Trophoblast cell (in vitro differentiated cells and primary cell): ENCODE data around the gene ZBTB48. TPM values are rescaled to one million over a fixed set of nuclear protein-coding genes. Genes with fewer than 3 reads are reported as not detected.

Experiments
- DNase-seq, 2 donors: peaks; one replicate each; pipeline ENCODE4 v3.0.0-alpha.2; 2016
- H2AFZ ChIP-seq: 2 replicates; pipeline ENCODE4 v1.6.1; 2013; ENCODE audit warnings: low read length, moderate library complexity, mild to moderate bottlenecking; ENCODE audit not compliant: insufficient read depth, poor library complexity
- H2AK5ac ChIP-seq: 2 replicates; pipeline ENCODE4 v1.6.1; 2013; ENCODE audit warnings: mild to moderate bottlenecking, low read length
- H2BK120ac ChIP-seq: 2 replicates; pipeline ENCODE4 v1.6.1; 2013; ENCODE audit warnings: low read length, mild to moderate bottlenecking, moderate library complexity; ENCODE audit not compliant: insufficient read depth, poor library complexity
- H2BK12ac ChIP-seq: 2 replicates; pipeline ENCODE4 v1.6.1; 2013; ENCODE audit warnings: mild to moderate bottlenecking, low read length, moderate library complexity
- H2BK5ac ChIP-seq: 2 replicates; pipeline ENCODE4 v1.6.1; 2013; ENCODE audit warnings: low read length, low read depth, moderate library complexity, mild to moderate bottlenecking; ENCODE audit not compliant: poor library complexity
- H3K14ac ChIP-seq: 2 replicates; pipeline ENCODE4 v1.6.1; 2013; ENCODE audit warnings: mild to moderate bottlenecking, low read length
- H3K18ac ChIP-seq: 2 replicates; pipeline ENCODE4 v1.6.1; 2013; ENCODE audit warnings: mild to moderate bottlenecking, low read length
- H3K23ac ChIP-seq: 2 replicates; pipeline ENCODE4 v1.6.1; 2013; ENCODE audit warnings: low read length
- H3K27ac ChIP-seq: 2 replicates; pipeline ENCODE4 v1.5.1; 2013; ENCODE audit warnings: low read depth, mild to moderate bottlenecking, inconsistent platforms, low read length, moderate library complexity
- H3K27me3 ChIP-seq: 2 replicates; pipeline ENCODE4 v1.6.1; 2013; ENCODE audit warnings: inconsistent platforms, mild to moderate bottlenecking, low read length, moderate library complexity; ENCODE audit not compliant: insufficient read depth
- H3K36me3 ChIP-seq, 2 experiments: 1 replicate in 1 of 2; 2 replicates in 1 of 2; pipeline ENCODE4 v1.6.1; 2013; ENCODE audit warnings: low read length in 2 of 2, mild to moderate bottlenecking in 2 of 2, moderate library complexity in 1 of 2; ENCODE audit not compliant: insufficient read depth in 2 of 2, control insufficient read depth in 1 of 2
- H3K4ac ChIP-seq: 2 replicates; pipeline ENCODE4 v1.6.1; 2013; ENCODE audit warnings: low read depth, mild to moderate bottlenecking, low read length, moderate library complexity
- H3K4me1 ChIP-seq, 2 experiments: 1 replicate in 1 of 2; 2 replicates in 1 of 2; pipeline ENCODE4 v1.6.1; 2013; ENCODE audit warnings: low read length in 2 of 2, mild to moderate bottlenecking in 2 of 2, moderate library complexity in 1 of 2; ENCODE audit not compliant: insufficient read depth in 2 of 2, control insufficient read depth in 1 of 2
- H3K4me2 ChIP-seq: 2 replicates; pipeline ENCODE4 v1.6.1; 2013; ENCODE audit warnings: inconsistent platforms, mild to moderate bottlenecking, low read length, moderate library complexity
- H3K4me3 ChIP-seq: 2 replicates; pipeline ENCODE4 v1.5.1; 2013; ENCODE audit warnings: mild to moderate bottlenecking, low read depth, low read length, inconsistent platforms
- H3K79me1 ChIP-seq: one replicate; pipeline ENCODE4 v1.6.1; 2013; ENCODE audit warnings: low read length
- H3K79me2 ChIP-seq: 2 replicates; pipeline ENCODE4 v1.6.1; 2013; ENCODE audit warnings: low read length, mild to moderate bottlenecking; ENCODE audit not compliant: control insufficient read depth, insufficient read depth, poor library complexity
- H3K9ac ChIP-seq: 2 replicates; pipeline ENCODE4 v1.6.1; 2013; ENCODE audit warnings: mild to moderate bottlenecking, low read length
- H3K9me3 ChIP-seq: 2 replicates; pipeline ENCODE4 v1.6.1; 2013; ENCODE audit warnings: low read depth, mild to moderate bottlenecking, control low read depth, inconsistent platforms, low read length; ENCODE audit not compliant: insufficient read depth
- H4K12ac ChIP-seq: 2 replicates; pipeline ENCODE4 v1.6.1; 2013; ENCODE audit warnings: low read depth, mild to moderate bottlenecking, low read length, moderate library complexity
- H4K8ac ChIP-seq: 2 replicates; pipeline ENCODE4 v1.6.1; 2013; ENCODE audit warnings: low read depth, mild to moderate bottlenecking, low read length, moderate library complexity
- H4K91ac ChIP-seq: one replicate; pipeline ENCODE4 v1.6.1; 2013; ENCODE audit warnings: low read depth, mild to moderate bottlenecking, low read length, moderate library complexity
- WGBS: extraction: QIAGEN DNeasy Blood & Tissue Kit; methylation state at CpG from one replicate; pipeline ENCODE4 v1.1.7; 2013; ENCODE audit warnings: missing lambda C conversion rate; ENCODE audit not compliant: insufficient read length, insufficient coverage; ENCODE audit errors: extremely low coverage; 5-methylcytosine and 5-hydroxymethylcytosine counted together
- polyA plus RNA-seq: library from polyadenylated mRNA; stranded (reverse); fragments of 200-250 nt; gene quantifications from 2 replicates; pipeline ENCODE4 v1.2.3, GENCODE V29; 2013

Gene ZBTB48
- 11.5 and 14.1 TPM in 2 replicates for polyA plus RNA-seq

DNA sequence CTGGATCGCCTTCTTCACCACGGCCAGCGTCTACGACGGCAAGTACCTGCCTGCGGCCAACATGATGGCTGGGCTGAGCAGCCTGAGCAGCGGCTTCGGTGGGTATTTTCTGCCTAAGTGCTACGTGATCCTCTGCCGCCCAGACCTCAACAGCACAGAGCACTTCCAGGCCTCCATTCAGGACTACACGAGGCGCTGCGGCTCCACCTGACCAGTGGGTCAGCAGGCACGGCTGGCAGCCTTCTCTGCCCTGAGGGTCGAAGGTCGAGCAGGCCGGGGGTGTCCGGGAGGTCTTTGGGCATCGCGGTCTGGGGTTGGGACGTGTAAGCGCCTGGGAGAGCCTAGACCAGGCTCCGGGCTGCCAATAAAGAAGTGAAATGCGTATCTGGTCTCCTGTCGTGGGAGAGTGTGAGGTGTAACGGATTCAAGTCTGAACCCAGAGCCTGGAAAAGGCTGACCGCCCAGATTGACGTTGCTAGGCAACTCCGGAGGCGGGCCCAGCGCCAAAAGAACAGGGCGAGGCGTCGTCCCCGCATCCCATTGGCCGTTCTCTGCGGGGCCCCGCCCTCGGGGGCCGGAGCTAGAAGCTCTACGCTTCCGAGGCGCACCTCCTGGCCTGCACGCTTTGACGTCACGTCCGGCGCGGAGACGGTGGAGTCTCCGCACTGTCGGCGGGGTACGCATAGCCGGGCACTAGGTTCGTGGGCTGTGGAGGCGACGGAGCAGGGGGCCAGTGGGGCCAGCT, at the start of gene ZBTB48:
TSS of gene ZBTB48 (plus strand) at position 621 of the 745 bp plus-strand sequence. CDS start 616 bp downstream, outside the sequence.
- Histone ChIP-seq H4K12ac (peak within 1 kb of the TSS; percentile 10), H3K9me3 (peaks cover 3% of the 10 kb centered on the region), H3K79me2 (peaks cover 3% of the 10 kb centered on the region), H4K8ac (peak within 1 kb of the TSS; percentile 61), H2BK120ac (no peak within 1 kb of the TSS), H3K79me1 (peaks cover 6% of the 10 kb centered on the region), H3K18ac (peak within 1 kb of the TSS; percentile 21), H3K4me2 (peak within 1 kb of the TSS; percentile 70), H2AFZ (peak within 1 kb of the TSS; percentile 55), H2BK5ac (no peak within 1 kb of the TSS), H3K14ac (peak within 1 kb of the TSS; percentile 12), H3K4me1 (peaks cover 11 to 12% of the 10 kb centered on the region in 2 experiments), H3K9ac (peak within 1 kb of the TSS; percentile 20), H3K27me3 (no peaks in the 10 kb centered on the region), H3K27ac (no peak within 1 kb of the TSS), H3K23ac (no peak within 1 kb of the TSS), H3K4me3 (peak within 1 kb of the TSS; percentile 95), H4K91ac (peak within 1 kb of the TSS; percentile 37), H3K36me3 (peaks cover 0 to 8% of the 10 kb centered on the region in 2 experiments), H2BK12ac (peak within 1 kb of the TSS; percentile 34), H2AK5ac (peak within 1 kb of the TSS; percentile 42), H3K4ac (peak within 1 kb of the TSS; percentile 9)
- WGBS = no CpG with 5 or more reads among the region's 58 CpGs
- peak; percentile 99 for DNase-seq

GRCh38 chr1:6530504-6531160, 49.2 kb upstream of the ZBTB48 start:
- no peak overlapping the region for H2BK5ac ChIP-seq
- no CpG with 5 or more reads among the region's 13 CpGs for WGBS

DNA sequence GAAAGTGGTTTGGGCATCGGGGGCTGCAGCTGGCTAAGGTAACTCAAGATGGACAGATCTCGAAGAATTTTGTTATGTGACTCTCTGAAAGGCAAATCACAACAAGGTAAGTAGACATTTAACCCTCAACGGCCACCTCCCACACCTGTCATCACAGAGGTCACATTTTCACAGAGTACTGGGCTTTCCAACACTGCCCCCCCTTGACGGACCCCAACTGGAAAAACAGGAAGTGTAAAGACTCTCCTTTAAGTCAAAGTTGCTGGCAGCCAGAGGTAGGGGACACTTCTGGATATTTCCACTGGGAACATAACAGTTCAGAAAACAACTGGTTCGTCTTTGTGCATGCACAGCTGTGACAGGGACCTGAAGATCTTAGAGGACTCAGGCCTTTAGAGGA, 47.8 kb upstream of the ZBTB48 start:
- no peaks in the 10 kb centered on the region for H3K27me3 ChIP-seq
- H3K23ac ChIP-seq = no peak overlapping the region
- DNase-seq = no peak
- no peak overlapping the region for H4K91ac ChIP-seq
- no peak overlapping the region for H2AFZ ChIP-seq
- H3K4me3 ChIP-seq = no peak overlapping the region
- no peak overlapping the region for H3K4ac ChIP-seq
- no peak overlapping the region for H2BK12ac ChIP-seq
- H4K8ac ChIP-seq = no peak overlapping the region
- peaks cover 2 to 3% of the 10 kb centered on the region in 2 experiments for H3K4me1 ChIP-seq
- no CpG with 5 or more reads among the region's 5 CpGs for WGBS
- no peak overlapping the region for H4K12ac ChIP-seq
- no peaks in the 10 kb centered on the region for H3K79me2 ChIP-seq
- no peak overlapping the region for H2AK5ac ChIP-seq
- no peak overlapping the region for H2BK120ac ChIP-seq
- H3K9ac ChIP-seq = no peak overlapping the region
- no peak overlapping the region for H3K18ac ChIP-seq
- H3K14ac ChIP-seq = no peak overlapping the region
- no peaks in the 10 kb centered on the region for H3K79me1 ChIP-seq
- peaks cover 34 to 53% of the 10 kb centered on the region in 2 experiments for H3K36me3 ChIP-seq
- H2BK5ac ChIP-seq = no peak overlapping the region
- no peak overlapping the region for H3K27ac ChIP-seq
- H3K4me2 ChIP-seq = no peak overlapping the region
- no peaks in the 10 kb centered on the region for H3K9me3 ChIP-seq

More at GRCh38 chr1:6530504-6531160, 49.2 kb upstream of the ZBTB48 start:
- no peak overlapping the region for H3K4me3 ChIP-seq
- no peak overlapping the region for H3K4ac ChIP-seq
- H4K12ac ChIP-seq = no peak overlapping the region
- no peaks in the 10 kb centered on the region for H3K79me2 ChIP-seq
- H2BK120ac ChIP-seq = no peak overlapping the region
- no peak overlapping the region for H3K4me2 ChIP-seq
- H2BK12ac ChIP-seq = no peak overlapping the region
- no peak overlapping the region for H4K91ac ChIP-seq
- H3K27me3 ChIP-seq = no peaks in the 10 kb centered on the region
- H4K8ac ChIP-seq = no peak overlapping the region
- no peak overlapping the region for H2AK5ac ChIP-seq
- H3K23ac ChIP-seq = no peak overlapping the region
- no peaks in the 10 kb centered on the region for H3K79me1 ChIP-seq
- no peak overlapping the region for H2AFZ ChIP-seq
- H3K18ac ChIP-seq = no peak overlapping the region
- no peak for DNase-seq
- no peak overlapping the region for H3K9ac ChIP-seq
- H3K14ac ChIP-seq = no peak overlapping the region
- peaks cover 43 to 66% of the 10 kb centered on the region in 2 experiments for H3K36me3 ChIP-seq
- H3K9me3 ChIP-seq = no peaks in the 10 kb centered on the region
- peaks cover 2 to 3% of the 10 kb centered on the region in 2 experiments for H3K4me1 ChIP-seq
- H3K27ac ChIP-seq = no peak overlapping the region

- H3K27me3 ChIP-seq = no peaks in the 10 kb centered on the region
- no peak overlapping the region for H2AFZ ChIP-seq
- H3K9me3 ChIP-seq = no peaks in the 10 kb centered on the region
- no peak overlapping the region for H3K18ac ChIP-seq
- no peak for DNase-seq
- H4K8ac ChIP-seq = no peak overlapping the region
- no peak overlapping the region for H3K14ac ChIP-seq
- no peak overlapping the region for H3K4ac ChIP-seq
- H4K12ac ChIP-seq = no peak overlapping the region
- H3K79me2 ChIP-seq = no peaks in the 10 kb centered on the region
- H3K4me3 ChIP-seq = no peak overlapping the region
- WGBS = no CpG with 5 or more reads among the region's 8 CpGs
- no peak overlapping the region for H2AK5ac ChIP-seq
- H3K27ac ChIP-seq = no peak overlapping the region
- no peaks in the 10 kb centered on the region for H3K79me1 ChIP-seq
- H3K4me1 ChIP-seq = peaks cover 2 to 3% of the 10 kb centered on the region in 2 experiments
- H3K23ac ChIP-seq = no peak overlapping the region
- H2BK5ac ChIP-seq = no peak overlapping the region
- H2BK12ac ChIP-seq = no peak overlapping the region
- no peak overlapping the region for H2BK120ac ChIP-seq
- H3K9ac ChIP-seq = no peak overlapping the region
- H4K91ac ChIP-seq = no peak overlapping the region
- H3K36me3 ChIP-seq = peaks cover 24 to 35% of the 10 kb centered on the region in 2 experiments
- no peak overlapping the region for H3K4me2 ChIP-seq
Observed at GRCh38 chr1:6534248-6534822, 45.5 kb upstream of the ZBTB48 start.
